Measurements from ENCODE around the gene FRAT1.

FRAT1 gene

GRCh38 chr10:97321804-97322190 is 2.7 kb downstream of the FRAT1 start:
- no peak for DNase-seq (ENCODE audit: low read depth, low spot score)
- no peak overlapping the region for H3K4me3 ChIP-seq (ENCODE audit: low read depth, low read length)
- in situ Hi-C loops (cut with HindIII; ENCODE audit: low sequenced_read_pairs): no loop called here

GRCh38 chr10:97323501-97323900 is 4.4 kb downstream of the FRAT1 start:
- no peak overlapping the region for H3K4me3 ChIP-seq (ENCODE audit: low read depth, low read length)
- in situ Hi-C loops (cut with HindIII; ENCODE audit: low sequenced_read_pairs): no loop called here
- no peak for DNase-seq (ENCODE audit: low read depth, low spot score)
- TF ChIP-seq CTCF (IDR thresholded peaks at IDR 0.05; ENCODE audit: low read depth, low read length): no peak

More at GRCh38 chr10:97321804-97322190, 2.7 kb downstream of the FRAT1 start:
- no peak for TF ChIP-seq CTCF (IDR thresholded peaks at IDR 0.05; ENCODE audit: low read depth, low read length)

GRCh38 chr10:97325754-97326153 is 6.7 kb downstream of the FRAT1 start:
- DNase-seq (ENCODE audit: low read depth, low spot score): no peak
- no peak overlapping the region for H3K4me3 ChIP-seq (ENCODE audit: low read depth, low read length)
- TF ChIP-seq CTCF (IDR thresholded peaks at IDR 0.05; ENCODE audit: low read depth, low read length): no peak
- in situ Hi-C loops (cut with HindIII; ENCODE audit: low sequenced_read_pairs): no loop called here

GRCh38 chr10:97327348-97328294 is 8.6 kb downstream of the FRAT1 start:
- TF ChIP-seq CTCF (IDR thresholded peaks at IDR 0.05; ENCODE audit: low read depth, low read length): no peak
- in situ Hi-C loops (cut with HindIII; ENCODE audit: low sequenced_read_pairs): no loop called here
- no peak for DNase-seq (ENCODE audit: low read depth, low spot score)
- no peak overlapping the region for H3K4me3 ChIP-seq (ENCODE audit: low read depth, low read length)

- in situ Hi-C loops (cut with HindIII; ENCODE audit: low sequenced_read_pairs): no loop called here
- no peak overlapping the region for H3K4me3 ChIP-seq (ENCODE audit: low read depth, low read length)
- no peak for DNase-seq (ENCODE audit: low read depth, low spot score)
- no peak for TF ChIP-seq CTCF (IDR thresholded peaks at IDR 0.05; ENCODE audit: low read depth, low read length)
Measured at GRCh38 chr10:97328646-97329453, 9.8 kb downstream of the FRAT1 start.

- no peak for TF ChIP-seq CTCF (IDR thresholded peaks at IDR 0.05; ENCODE audit: low read depth, low read length)
- no peak overlapping the region for H3K4me3 ChIP-seq (ENCODE audit: low read depth, low read length)
- in situ Hi-C loops (cut with HindIII; ENCODE audit: low sequenced_read_pairs): no loop called here
- DNase-seq (ENCODE audit: low read depth, low spot score): no peak
Measured at GRCh38 chr10:97329766-97330165, 10.7 kb downstream of the FRAT1 start.
